ENCODE measurements around the gene PM20D2.

PM20D2 gene

DNA sequence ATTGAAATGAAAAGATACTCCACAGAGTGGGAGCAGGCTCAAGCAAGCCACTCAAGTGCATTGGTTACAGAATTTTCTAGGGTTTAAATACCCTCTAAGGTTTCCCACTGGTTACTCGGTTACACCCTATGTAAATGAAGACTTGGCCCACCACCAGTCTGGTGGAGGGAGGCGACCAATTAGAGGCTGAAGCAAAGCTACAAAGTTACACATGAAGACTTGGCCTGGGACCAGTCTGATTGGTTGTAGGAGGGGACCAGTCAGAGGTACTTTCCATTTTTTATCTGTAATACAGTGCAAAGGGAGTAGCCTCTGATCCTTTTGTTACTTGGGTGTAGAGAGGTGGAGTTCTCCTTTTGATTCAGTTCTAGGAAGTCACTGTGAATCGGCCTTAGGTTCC lies 35.6 kb upstream of the PM20D2 start:
- TF ChIP-seq POLR2AphosphoS5 (IDR thresholded peaks at IDR 0.05; ENCODE audit: low read depth) = no peak
- TF ChIP-seq, protein P1, sequence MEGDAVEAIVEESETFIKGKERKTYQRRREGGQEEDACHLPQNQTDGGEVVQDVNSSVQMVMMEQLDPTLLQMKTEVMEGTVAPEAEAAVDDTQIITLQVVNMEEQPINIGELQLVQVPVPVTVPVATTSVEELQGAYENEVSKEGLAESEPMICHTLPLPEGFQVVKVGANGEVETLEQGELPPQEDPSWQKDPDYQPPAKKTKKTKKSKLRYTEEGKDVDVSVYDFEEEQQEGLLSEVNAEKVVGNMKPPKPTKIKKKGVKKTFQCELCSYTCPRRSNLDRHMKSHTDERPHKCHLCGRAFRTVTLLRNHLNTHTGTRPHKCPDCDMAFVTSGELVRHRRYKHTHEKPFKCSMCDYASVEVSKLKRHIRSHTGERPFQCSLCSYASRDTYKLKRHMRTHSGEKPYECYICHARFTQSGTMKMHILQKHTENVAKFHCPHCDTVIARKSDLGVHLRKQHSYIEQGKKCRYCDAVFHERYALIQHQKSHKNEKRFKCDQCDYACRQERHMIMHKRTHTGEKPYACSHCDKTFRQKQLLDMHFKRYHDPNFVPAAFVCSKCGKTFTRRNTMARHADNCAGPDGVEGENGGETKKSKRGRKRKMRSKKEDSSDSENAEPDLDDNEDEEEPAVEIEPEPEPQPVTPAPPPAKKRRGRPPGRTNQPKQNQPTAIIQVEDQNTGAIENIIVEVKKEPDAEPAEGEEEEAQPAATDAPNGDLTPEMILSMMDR (IDR thresholded peaks at IDR 0.05; ENCODE audit: insufficient read depth, low read length) = no peak
- no peak for TF ChIP-seq REST (IDR thresholded peaks at IDR 0.05; ENCODE audit: insufficient replicate concordance, low read depth)
- no peak for TF ChIP-seq GABPA (IDR thresholded peaks at IDR 0.05; ENCODE audit: low read depth)
- TF ChIP-seq SPI1 (IDR thresholded peaks at IDR 0.05; ENCODE audit: borderline replicate concordance, low read depth) = no peak
- no peak for DNase-seq (ENCODE audit: low read depth in 1 of 2, low spot score in 1 of 2)
- H3K4me3 ChIP-seq (replicated peaks; ENCODE audit: insufficient read depth, low read length) = no peak overlapping the region
- no peak overlapping the region for H3K27ac ChIP-seq (replicated peaks)
- no peaks in the 10 kb centered on the region for H3K27me3 ChIP-seq (ENCODE audit: insufficient read depth, poor library complexity, severe bottlenecking)

- no peak for DNase-seq (ENCODE audit: low read depth in 1 of 2, low spot score in 1 of 2)
- H3K27me3 ChIP-seq (ENCODE audit: insufficient read depth, poor library complexity, severe bottlenecking) = no peaks in the 10 kb centered on the region
- no peak overlapping the region for H3K27ac ChIP-seq (replicated peaks)
- no peak overlapping the region for H3K4me3 ChIP-seq (replicated peaks; ENCODE audit: insufficient read depth, low read length)
- no peak for TF ChIP-seq POLR2AphosphoS5 (IDR thresholded peaks at IDR 0.05; ENCODE audit: low read depth)
- TF ChIP-seq, protein P1 (IDR thresholded peaks at IDR 0.05; ENCODE audit: insufficient read depth, low read length) = no peak
- TF ChIP-seq SPI1 (IDR thresholded peaks at IDR 0.05; ENCODE audit: borderline replicate concordance, low read depth) = no peak
- no peak for TF ChIP-seq GABPA (IDR thresholded peaks at IDR 0.05; ENCODE audit: low read depth)
- no peak for TF ChIP-seq REST (IDR thresholded peaks at IDR 0.05; ENCODE audit: insufficient replicate concordance, low read depth)
These were observed 33.9 kb upstream of the PM20D2 start for GRCh38 chr6:89111933-89112332.

GRCh38 chr6:89116702-89117101 lies 29.2 kb upstream of the PM20D2 start:
- TF ChIP-seq REST (IDR thresholded peaks at IDR 0.05; ENCODE audit: insufficient replicate concordance, low read depth) (no peak), SPI1 (IDR thresholded peaks at IDR 0.05; ENCODE audit: borderline replicate concordance, low read depth) (peak; percentile 60)
- DNase-seq (ENCODE audit: low read depth in 1 of 2, low spot score in 1 of 2) = no peak
- H3K27me3 ChIP-seq (ENCODE audit: insufficient read depth, poor library complexity, severe bottlenecking) = no peaks in the 10 kb centered on the region
- peak overlapping the region; percentile 61; the same call in 1 of the 2 replicates for H3K4me3 ChIP-seq (replicated peaks; ENCODE audit: insufficient read depth, low read length)
- no peak overlapping the region for H3K27ac ChIP-seq (replicated peaks)
